H7 (cell line): ENCODE results near the gene GPR61. TPM values are rescaled to one million over a fixed set of nuclear protein-coding genes. Genes with fewer than 3 reads are reported as not detected.

Source experiments
- DNase-seq: peaks from one replicate; pipeline ENCODE4 v3.0.0; 2012
- H3K27me3 ChIP-seq: 2 replicates; pipeline ENCODE4 v1.6.0; 2011; ENCODE audit warnings: mild to moderate bottlenecking, low read length; ENCODE audit not compliant: control insufficient read depth, insufficient read depth
- H3K36me3 ChIP-seq: replicated peaks from 2 replicates; pipeline ENCODE4 v1.5.1; 2011; ENCODE audit warnings: low read length; ENCODE audit not compliant: control insufficient read depth, insufficient read depth
- H3K4me3 ChIP-seq: 2 replicates; pipeline ENCODE4 v1.5.1; 2011; ENCODE audit warnings: low read depth, mild to moderate bottlenecking, control low read depth, low read length, moderate library complexity; ENCODE audit not compliant: insufficient read depth
- total RNA-seq: library from RNA; depleted of rRNA; stranded (reverse); fragments of >200 nt; shearing (Covaris generic); gene quantifications from 2 replicates; pipeline ENCODE4 v1.2.3, GENCODE V29; 2014; rRNA removed

Gene GPR61, protein sequence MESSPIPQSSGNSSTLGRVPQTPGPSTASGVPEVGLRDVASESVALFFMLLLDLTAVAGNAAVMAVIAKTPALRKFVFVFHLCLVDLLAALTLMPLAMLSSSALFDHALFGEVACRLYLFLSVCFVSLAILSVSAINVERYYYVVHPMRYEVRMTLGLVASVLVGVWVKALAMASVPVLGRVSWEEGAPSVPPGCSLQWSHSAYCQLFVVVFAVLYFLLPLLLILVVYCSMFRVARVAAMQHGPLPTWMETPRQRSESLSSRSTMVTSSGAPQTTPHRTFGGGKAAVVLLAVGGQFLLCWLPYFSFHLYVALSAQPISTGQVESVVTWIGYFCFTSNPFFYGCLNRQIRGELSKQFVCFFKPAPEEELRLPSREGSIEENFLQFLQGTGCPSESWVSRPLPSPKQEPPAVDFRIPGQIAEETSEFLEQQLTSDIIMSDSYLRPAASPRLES
- 0.17 TPM in 1 of 2 replicates, not detected in the other for total RNA-seq

DNA sequence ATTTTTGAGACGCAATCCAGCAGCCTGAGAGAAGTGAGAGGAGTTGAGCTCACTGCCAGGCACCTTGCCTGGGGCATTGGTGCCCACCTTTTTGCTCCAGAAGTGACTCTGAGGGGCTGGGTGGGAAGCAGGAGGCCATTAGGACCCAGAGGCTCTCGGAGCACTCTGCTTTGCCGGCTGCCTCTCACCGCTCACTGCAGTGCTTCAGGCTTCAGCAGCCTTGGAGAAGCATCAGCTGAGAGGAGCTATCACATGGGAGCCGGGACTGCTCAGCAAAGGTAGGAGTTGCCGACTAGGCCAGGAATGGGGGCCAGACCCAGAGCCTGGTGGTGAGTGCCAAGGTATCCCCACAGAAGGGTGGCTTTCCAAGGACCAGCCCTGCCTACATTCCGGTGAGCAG lies at the start of gene GPR61:
Gene GPR61 (plus strand): TSS at position 197 of the 400 bp plus-strand sequence. CDS start 3,151 bp downstream, outside the sequence.
- no peaks in the 10 kb centered on the region; the same call in 1 of the 2 replicates for H3K36me3 ChIP-seq
- no peaks in the 10 kb centered on the region; the same call in none of the 2 replicates for H3K27me3 ChIP-seq
- DNase-seq = peak; percentile 58
- no peak within 1 kb of the TSS; the same call in 1 of the 2 replicates for H3K4me3 ChIP-seq

DNA sequence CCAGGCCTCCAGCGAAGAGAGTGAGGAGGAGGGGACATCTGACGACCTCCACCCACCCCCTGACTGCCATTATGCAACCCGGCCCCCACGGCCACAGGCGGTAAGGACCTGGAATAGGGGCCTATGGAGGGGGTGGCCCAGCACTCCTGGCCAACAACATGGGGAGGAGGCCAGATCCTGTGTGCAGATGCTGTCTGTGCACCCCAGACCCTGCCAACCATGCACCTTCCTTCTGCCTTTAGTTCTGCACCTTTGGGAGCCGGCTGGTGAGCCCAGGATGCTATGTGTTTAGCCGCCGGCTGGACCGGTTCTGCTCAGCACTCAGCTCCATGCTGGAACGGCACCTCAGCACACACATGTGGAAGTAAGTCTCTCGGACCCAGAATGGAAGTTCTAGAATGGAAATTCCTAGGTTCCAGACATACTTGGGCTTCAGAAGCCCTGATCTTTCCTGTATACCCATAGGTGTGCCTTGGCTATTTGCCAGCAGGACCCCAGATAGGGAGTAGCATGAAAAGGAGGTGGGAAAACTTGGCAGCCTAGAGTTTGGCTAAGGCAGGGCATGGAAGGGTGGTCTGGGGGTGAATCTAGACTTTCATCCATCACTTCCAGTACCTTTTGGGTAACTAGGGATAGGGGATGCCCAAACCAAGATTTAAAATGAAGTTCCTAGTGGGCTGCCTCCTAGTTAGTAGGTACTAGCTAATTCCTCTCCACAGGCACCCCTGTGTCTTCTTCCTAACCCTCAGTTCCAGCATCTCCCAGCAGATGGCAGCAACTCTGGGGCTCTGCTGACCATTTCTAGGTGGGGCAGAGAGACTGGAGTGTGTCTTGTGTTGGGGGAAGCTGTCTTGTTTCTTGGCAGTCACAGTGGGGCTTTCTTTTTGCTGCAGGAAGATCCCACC lies 49.4 kb upstream of the GPR61 start:
- no peak overlapping the region for H3K4me3 ChIP-seq
- DNase-seq = peak; percentile 89
- H3K27me3 ChIP-seq = no peaks in the 10 kb centered on the region
- H3K36me3 ChIP-seq = peaks cover 1% of the 10 kb centered on the region

DNA sequence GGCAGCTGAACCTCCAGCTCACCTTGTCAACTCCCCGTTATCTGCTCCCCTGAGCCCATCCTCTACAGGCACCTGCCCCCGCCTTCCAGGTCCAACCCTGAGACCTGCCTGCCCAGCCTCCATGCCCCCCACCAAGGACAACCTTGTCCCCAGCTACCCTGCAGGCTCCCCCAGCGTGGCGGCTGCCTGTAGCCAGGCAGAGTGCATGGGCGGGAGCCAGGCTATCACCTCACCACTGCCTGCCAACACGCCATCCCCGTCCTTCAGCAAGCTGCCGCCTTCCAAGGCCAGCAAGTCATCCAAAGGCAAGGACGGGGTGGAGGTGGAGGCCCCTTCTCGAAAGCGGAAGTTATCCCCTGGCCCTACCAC lies 48.8 kb upstream of the GPR61 start:
- no peaks in the 10 kb centered on the region for H3K27me3 ChIP-seq
- DNase-seq = no peak
- peaks cover 1% of the 10 kb centered on the region for H3K36me3 ChIP-seq
- no peak overlapping the region for H3K4me3 ChIP-seq

DNA sequence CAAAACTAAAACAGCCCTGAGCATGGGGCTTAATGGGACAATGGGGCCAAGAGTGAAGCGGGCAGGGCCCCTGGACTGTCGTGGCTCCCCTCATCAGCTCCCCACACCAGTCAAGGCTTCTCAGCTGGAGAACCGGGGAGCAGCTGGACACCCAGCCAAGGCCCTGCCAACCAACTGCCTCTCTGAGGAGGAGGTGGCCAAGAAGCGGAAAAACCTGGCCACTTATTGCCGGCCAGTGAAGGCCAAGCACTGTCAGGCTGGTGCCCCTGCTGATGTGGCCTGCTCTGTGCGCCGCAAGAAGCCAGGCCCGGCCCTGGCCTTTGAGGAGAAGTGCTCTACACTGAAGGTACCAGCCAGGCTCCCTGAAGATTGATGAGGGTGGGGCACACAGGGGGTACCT lies 48.3 kb upstream of the GPR61 start:
- no peak for DNase-seq

DNA sequence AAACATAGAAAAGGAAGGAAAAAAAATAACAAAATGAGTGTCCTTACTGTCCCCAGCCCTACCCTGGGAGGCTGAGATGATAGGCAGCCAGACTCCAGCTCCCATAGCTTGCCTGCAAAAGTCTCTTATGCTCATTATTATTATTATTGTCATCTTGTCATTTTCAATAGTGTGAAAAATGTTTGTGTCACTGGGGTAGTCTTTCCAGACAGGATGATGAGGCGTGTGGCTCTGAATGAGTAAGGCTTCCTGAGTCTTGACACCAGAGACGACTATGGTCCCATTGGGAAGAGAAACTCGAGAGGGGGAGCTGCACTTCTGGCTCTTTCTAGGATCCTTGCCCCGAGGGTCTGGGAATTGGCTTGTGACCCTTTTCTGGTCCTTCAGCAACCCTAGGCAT lies 46.9 kb upstream of the GPR61 start:
- no peak for DNase-seq
- Histone ChIP-seq H3K36me3 (peaks cover 1% of the 10 kb centered on the region), H3K4me3 (no peak overlapping the region), H3K27me3 (no peaks in the 10 kb centered on the region)

More for the DNA sequence above, 48.3 kb upstream of the GPR61 start:
- Histone ChIP-seq H3K27me3 (no peaks in the 10 kb centered on the region), H3K36me3 (peaks cover 1% of the 10 kb centered on the region), H3K4me3 (no peak overlapping the region)

DNA sequence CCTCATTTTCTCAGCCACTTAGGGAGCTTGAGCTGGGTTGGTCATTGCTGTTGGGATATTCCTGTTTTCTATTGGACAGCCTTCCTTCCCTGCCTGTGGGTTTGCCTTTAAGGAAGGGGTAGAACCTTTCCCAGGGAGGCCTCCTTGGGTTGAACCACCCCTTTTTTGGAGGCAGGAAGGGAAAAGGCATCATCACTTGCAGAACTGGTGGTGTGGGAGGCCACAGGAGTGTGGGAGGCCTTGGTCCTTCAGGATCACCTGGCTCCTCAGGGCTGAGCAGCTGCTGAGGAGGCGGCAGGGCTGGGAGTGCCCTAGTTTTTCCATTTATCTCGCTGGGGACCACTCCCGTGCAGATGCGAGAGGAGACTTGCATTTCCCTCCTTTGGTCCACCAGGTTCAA lies 46.4 kb upstream of the GPR61 start:
- no peaks in the 10 kb centered on the region for H3K27me3 ChIP-seq
- H3K36me3 ChIP-seq = peaks cover 1% of the 10 kb centered on the region
- no peak for DNase-seq
- H3K4me3 ChIP-seq = no peak overlapping the region

DNA sequence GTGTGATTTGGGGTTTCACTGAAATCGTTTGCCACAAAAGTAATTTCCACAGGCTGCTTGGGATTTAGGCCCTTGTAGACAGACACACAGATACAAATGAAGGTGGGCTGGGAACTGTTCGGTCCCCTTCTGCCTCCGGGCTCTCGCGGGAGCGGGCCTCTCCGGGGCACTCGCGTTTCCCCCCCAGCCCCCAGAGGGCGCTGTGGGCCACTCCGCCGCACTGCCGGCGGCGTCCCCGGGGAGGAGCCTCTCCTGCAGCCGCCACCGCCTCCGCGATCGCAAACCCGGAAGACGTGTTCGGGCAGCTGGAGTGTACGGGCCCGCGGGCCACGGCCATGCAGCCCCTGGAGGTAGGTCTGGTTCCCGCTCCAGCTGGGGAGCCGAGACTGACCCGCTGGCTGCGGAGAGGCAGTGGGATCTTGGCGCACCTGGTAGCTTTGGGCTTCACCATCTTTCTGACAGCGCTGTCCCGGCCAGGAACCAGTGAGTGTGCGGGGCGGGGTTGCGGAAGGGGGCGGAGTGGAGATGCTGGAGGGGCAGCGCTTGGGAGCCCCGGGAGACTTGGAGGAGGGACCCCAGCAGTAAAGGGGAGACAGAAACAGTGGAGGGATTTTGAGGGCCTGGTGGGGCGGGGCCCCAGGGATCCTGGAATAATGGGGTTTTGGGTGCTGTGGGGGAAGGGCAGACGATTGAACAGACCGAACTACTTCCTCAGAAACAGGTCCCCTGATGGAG lies 45.7 kb upstream of the GPR61 start, which contains the start of gene CYB561D1:
Gene CYB561D1 (plus strand): TSS at position 290 of the 735 bp plus-strand sequence. CDS start 46 bp downstream, at position 336.
- H3K27me3 ChIP-seq = no peaks in the 10 kb centered on the region
- peaks cover 1% of the 10 kb centered on the region for H3K36me3 ChIP-seq
- DNase-seq = peak; percentile 97
- peak within 1 kb of the TSS; percentile 94 for H3K4me3 ChIP-seq

DNA sequence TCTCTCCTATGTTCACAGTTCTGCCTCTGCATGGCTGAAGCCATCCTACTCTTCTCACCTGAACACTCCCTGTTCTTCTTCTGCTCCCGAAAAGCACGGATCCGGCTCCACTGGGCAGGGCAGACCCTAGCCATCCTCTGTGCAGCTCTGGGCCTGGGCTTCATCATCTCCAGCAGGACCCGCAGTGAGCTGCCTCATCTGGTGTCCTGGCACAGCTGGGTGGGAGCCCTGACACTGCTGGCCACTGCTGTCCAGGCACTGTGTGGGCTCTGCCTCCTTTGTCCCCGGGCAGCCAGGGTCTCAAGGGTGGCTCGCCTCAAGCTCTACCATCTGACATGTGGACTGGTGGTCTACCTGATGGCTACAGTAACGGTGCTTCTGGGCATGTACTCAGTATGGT lies 43.9 kb upstream of the GPR61 start:
- H3K4me3 ChIP-seq = no peak overlapping the region
- DNase-seq = no peak
- no peaks in the 10 kb centered on the region for H3K27me3 ChIP-seq
- H3K36me3 ChIP-seq = no peaks in the 10 kb centered on the region; the same call in 1 of the 2 replicates

DNA sequence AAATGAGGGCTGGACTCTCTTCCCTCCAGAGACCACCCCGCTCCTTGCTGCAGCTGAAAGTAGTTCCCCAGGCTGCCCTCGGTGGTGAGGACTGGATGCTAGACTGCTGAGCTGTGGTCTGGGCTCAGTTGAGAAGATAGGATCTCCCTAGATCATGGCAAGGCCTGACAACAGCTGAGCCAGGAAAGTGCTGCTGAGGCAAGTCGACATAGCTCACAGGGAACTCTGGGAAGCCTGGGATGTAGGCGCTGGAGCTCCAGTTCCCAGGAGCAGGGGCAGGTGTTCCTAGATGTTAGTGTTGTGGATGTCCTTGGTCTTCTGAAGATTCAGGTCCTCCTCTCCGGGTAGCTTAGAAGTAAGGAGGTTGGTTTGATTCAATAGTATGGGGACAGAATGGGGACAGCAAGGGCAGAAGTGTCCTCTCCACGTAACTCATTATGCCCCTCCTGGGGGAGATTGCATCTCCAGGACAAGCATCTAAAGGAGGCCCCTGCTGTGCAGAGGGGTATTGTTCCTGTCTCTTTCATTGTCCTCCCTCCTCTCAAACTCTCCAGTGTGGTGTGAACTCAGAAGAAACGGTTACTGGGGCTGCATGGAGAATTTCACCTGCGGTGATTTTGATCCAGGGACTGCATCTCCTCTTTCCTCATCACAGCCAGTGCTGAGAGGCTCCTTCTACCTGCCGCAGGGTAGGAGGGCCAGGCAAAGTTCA lies 42.1 kb upstream of the GPR61 start:
- Histone ChIP-seq H3K4me3 (no peak overlapping the region), H3K27me3 (no peaks in the 10 kb centered on the region), H3K36me3 (no peaks in the 10 kb centered on the region; the same call in 1 of the 2 replicates)
- no peak for DNase-seq

DNA sequence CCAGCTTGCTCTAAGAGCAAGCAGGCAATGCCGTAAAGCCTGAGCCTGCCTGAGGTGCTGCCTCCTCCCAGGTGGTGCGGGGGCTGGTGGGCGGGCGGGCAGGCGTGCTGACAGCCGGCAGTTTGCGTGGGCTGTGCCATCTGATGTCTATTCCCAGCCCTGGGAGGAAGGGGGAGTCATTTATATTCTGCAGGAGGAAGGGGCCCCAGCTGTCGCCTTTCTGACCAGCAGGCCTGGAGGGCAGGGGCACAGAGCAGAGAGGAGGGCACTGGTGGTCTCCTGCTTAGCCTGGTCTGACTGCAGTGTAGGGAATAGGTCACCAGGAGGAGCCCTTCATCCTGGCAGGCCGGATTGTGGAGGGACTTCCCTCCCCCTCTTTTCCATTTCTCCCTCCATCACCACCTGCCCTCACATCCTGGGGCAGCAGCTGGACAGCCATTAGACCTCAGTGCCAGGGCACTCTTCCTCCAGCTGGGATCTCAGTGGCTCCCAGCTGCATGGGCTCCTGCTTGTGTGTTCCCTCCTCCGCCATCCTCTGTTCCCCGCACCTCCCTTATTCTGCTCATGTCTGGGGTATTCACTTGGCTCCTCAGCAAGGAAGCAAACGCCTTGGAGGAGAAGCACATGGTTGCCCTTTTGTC lies 41.4 kb upstream of the GPR61 start:
- Histone ChIP-seq H3K36me3 (no peaks in the 10 kb centered on the region; the same call in 1 of the 2 replicates), H3K27me3 (no peaks in the 10 kb centered on the region), H3K4me3 (no peak overlapping the region)
- DNase-seq = peak; percentile 84

DNA sequence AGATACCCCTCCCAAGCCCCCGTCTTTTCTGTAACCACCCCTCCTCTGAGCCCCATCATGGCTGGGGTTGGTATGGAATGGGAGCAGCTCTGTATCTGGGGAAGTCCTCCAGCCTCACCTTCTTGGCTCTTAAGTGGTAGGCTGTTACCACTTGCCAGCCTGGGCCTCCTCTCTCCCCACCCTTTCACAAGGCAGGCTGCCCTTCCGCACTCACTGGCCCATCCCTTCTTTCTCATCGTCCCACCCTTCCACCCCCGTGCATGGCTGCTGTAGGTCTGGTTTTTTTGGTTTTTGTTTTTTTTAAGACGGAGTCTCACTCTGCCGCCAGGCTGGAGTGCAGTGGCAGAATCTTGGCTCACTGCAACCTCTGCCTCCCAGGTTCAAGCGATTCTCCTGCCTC lies 40.6 kb upstream of the GPR61 start:
- H3K36me3 ChIP-seq = no peaks in the 10 kb centered on the region; the same call in 1 of the 2 replicates
- H3K27me3 ChIP-seq = no peaks in the 10 kb centered on the region
- DNase-seq = no peak
- H3K4me3 ChIP-seq = no peak overlapping the region

DNA sequence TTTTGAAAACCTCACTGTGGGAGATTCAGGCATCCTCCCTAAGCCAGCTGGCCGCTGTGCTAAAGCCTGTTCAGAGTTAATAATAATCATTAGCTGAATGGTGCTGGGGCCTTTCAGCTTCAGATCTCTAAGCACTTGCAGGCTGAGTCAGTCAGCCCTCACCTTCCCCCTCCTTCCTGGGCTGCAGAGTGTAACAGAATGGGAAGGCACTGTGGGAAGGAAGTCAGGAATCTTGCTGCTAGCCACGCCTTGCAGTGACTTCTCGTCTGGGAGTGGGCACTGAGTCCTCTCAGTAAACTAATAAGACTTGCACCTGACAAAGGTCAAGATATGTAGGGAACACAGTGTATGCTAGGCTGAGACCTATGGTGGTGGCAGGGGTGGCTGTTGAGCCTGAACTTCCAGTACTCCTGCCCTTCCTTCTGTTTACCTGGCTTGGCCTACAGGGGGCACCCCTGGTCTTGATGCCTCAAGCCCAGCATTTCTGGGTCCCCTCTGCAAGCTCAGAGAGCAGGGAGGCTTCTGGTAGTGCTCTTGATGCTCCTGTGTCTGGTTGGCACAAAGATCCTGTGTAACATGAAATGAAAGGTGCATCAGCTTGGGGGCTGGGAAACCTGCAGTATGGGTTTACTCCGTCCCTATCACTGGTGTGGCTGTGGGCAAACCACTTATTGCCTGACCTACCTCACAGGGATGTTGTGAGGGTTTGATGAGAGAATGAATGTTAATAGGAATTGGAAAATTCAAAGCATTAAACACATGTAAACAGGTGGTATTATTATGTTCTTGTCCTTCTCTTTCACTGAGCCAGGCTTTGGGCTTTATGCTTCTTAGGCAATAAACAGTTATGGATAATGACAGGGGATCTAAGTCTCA lies 39.8 kb upstream of the GPR61 start:
- Histone ChIP-seq H3K36me3 (no peaks in the 10 kb centered on the region; the same call in 1 of the 2 replicates), H3K4me3 (no peak overlapping the region), H3K27me3 (no peaks in the 10 kb centered on the region; the same call in 1 of the 2 replicates)
- DNase-seq = peak; percentile 76
